NT2/D1 (cell line): Measurements from ENCODE around the gene PLA2G12B.

Source experiments
- SUZ12 ChIP-seq: IDR thresholded peaks from 2 replicates; pipeline ENCODE4 v1.6.1; 2011; ENCODE audit not compliant: insufficient read length, insufficient read depth; ENCODE audit errors: extremely low read depth
- YY1 ChIP-seq: IDR thresholded peaks from 2 replicates; pipeline ENCODE4 v1.6.1; 2011; ENCODE audit not compliant: insufficient read length, insufficient read depth
- ZNF274 ChIP-seq: IDR thresholded peaks from 2 replicates; pipeline ENCODE4 v1.6.1; 2011; ENCODE audit warnings: mild to moderate bottlenecking, low read depth, low read length

DNA sequence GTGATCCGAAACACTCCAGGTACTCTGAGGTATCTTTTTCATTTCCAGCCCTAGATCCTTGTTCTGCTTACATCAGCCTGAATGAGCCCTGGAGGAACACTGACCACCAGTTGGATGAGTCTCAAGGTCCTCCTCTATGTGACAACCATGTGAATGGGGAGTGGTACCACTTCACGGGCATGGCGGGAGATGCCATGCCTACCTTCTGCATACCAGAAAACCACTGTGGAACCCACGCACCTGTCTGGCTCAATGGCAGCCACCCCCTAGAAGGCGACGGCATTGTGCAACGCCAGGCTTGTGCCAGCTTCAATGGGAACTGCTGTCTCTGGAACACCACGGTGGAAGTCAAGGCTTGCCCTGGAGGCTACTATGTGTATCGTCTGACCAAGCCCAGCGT, 56.0 kb downstream of the PLA2G12B start:
- TF ChIP-seq ZNF274 = no peak
- TF ChIP-seq YY1 = no peak
- TF ChIP-seq SUZ12 = no peak
